D721Med (cell line): ENCODE measurements around the gene ENKD1.

Experiments used
- DNase-seq: peaks from one replicate; pipeline ENCODE4 v3.0.0; 2011; ENCODE audit warnings: low spot score; ENCODE audit not compliant: insufficient read length
- FAIRE-seq: peaks from 2 replicates; lab custom pipeline; 2011; peaks lifted over from hg19 to GRCh38; lab: Jason Lieb, UNC
- TF ChIP-seq, protein P1 (sequence below): IDR thresholded peaks from 2 replicates; pipeline ENCODE4 v1.5.1; 2012; ENCODE audit warnings: mild to moderate bottlenecking, control low read depth; ENCODE audit not compliant: insufficient read depth; ENCODE audit errors: missing control alignments

Gene ENKD1

DNA sequence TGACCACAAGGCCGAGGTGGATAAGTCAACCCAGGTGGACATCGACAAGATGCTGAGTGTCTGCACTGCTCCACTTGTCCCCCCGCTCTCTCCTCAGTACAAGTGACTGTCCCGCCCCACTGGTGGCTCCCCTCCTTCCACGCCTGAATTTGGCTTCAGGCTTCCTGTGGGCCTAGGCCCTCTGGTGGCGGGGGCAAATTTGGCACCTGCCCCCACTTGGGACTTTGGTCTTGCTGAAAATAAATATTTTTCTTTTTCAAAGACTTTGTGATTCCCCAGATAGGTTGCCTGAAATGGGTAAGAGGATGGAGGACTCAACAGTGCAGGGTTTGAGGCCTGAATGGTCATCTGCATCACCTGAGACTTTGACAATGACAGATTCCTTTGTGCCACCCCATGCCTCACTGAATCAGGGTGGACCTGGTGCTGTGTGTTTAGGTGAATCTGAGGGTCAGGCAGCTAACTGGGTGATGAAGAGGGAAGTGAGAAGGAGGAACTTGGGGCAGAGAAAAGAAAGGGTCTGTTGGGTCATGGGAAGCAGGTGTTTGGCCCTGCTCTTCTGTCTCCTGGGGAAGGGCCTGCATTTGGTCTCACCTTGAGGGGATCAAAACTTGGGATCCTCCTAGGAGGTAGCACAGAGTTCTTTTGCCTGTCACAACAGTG is 2.1 kb upstream of the ENKD1 start:
- TF ChIP-seq, protein P1, sequence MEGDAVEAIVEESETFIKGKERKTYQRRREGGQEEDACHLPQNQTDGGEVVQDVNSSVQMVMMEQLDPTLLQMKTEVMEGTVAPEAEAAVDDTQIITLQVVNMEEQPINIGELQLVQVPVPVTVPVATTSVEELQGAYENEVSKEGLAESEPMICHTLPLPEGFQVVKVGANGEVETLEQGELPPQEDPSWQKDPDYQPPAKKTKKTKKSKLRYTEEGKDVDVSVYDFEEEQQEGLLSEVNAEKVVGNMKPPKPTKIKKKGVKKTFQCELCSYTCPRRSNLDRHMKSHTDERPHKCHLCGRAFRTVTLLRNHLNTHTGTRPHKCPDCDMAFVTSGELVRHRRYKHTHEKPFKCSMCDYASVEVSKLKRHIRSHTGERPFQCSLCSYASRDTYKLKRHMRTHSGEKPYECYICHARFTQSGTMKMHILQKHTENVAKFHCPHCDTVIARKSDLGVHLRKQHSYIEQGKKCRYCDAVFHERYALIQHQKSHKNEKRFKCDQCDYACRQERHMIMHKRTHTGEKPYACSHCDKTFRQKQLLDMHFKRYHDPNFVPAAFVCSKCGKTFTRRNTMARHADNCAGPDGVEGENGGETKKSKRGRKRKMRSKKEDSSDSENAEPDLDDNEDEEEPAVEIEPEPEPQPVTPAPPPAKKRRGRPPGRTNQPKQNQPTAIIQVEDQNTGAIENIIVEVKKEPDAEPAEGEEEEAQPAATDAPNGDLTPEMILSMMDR, result no peak
- FAIRE-seq (no peak), DNase-seq (no peak)

DNA sequence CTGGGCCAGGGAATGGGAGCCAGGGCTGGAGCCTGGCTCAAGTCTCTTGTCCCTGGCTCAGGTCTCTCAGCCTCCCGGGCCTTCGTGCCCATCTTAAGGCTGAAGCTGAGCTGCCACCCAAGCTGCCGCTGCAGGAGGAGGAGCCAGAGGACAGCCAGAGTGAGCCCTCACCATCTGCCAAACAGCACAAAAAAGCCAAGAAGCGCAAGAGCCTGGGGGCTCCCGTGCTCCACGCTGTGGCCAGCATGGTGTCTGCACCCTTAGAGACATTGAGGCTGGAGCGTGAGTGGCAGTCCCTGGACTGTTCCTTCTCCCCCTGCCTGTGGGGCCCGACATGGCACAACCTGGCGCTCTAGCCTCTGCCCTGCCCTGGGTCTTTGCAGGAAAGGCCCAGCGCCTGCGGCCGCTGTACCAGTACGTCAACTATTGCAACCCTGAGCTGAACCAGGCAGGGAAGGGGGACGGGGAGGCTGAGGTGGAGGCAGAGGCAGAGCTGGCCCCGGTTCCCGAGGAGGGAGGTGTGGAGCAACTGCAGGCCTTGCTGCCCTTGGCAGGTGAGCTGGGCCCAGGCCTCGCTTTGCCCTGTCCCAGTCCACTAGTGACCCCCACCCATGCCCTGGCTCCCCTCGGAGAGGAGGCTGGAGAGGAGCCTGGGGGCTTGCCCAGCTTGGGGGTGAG is 1.4 kb upstream of the ENKD1 start:
- FAIRE-seq (no peak), DNase-seq (peak; percentile 69)
- TF ChIP-seq, protein P1, result peak; percentile 86

DNA sequence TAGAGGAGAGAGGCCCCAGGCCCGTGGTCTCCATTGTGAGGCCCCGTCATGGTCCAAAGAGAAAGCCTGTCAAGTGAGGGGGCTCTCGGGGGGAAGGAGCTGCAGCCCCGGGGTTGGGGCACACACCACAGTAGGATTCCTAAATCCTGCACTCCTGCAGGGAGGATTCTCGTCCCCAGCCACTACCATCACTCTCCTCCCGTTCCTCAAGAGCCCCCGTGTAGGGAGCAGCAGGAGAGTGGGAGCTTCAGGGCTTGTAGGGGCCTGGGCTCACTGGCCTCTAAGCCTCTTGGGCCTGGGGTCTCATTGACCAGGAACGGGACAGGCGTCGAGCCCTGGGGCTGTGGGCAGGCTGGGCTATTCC is 885 bp upstream of the ENKD1 start:
- FAIRE-seq, result no peak
- TF ChIP-seq, protein P1, result no peak
- no peak for DNase-seq

DNA sequence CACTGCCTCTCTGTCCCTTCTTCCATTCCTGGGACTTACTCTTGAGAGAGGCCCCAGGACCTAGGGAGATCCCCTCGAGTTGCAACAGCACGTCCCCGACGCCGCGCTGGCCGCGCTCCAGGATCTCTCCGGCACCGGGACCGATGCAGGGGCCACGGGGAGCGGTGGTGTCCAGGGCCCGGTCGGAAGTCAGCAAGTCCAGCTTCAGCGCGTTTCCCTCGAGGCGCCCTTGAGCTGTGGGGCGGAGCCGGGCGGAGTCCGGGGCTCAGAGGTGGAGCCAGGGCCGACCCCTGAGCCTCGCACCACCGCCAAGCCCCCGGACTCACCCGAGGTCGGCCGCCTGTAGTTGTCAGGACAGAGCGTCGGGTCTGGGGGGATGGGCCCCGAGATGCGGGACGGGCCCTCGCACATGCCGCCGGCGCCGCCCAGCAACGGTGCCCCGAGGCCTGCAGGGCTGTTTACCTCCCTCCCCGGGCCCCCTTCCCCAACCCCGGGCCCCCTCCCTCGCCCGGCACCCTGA is 458 bp downstream of the ENKD1 start:
- FAIRE-seq, result no peak
- TF ChIP-seq, protein P1, result no peak
- DNase-seq, result no peak

DNA sequence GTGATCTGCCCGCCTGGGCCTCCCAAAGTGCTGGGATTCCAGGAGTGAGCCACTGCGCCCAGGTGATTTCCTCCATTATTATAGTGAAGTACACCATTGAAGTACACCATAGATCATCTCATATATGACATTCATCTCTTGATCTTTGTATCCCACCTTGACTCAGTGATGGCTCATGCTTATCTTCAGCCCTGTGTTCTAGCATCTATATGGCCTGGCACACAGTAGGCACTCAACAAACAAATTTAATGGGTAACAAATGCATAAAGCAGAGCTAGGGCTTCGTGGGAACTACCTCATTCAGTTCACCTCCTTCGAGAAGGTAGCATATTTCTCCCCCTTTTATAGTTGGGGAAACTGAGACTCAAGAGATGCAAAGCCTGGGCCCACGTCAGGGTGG is 952 bp downstream of the ENKD1 start:
- TF ChIP-seq, protein P1, result no peak
- DNase-seq, result no peak
- FAIRE-seq, result no peak

DNA sequence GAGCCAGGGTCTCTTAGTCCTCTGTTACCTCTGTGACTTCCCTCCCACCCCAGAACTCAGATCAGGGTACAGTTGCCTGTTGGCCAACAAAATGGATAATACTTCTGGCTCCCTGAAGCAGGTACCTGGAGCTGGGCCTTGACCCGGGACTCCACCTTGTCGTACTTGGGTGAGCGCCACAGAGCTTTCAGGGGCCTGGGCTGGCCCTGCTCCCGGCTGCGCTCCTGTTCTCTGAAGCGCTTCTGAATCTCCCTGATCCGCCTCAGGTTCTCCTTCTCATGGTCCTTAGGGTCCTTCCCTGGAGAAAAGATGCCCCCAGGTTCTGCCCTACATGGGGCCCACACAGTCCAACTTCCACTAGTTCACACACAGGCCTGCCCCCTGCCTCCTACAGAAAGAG is 1.7 kb downstream of the ENKD1 start:
- FAIRE-seq, result no peak
- TF ChIP-seq, protein P1, result no peak
- DNase-seq, result no peak

DNA sequence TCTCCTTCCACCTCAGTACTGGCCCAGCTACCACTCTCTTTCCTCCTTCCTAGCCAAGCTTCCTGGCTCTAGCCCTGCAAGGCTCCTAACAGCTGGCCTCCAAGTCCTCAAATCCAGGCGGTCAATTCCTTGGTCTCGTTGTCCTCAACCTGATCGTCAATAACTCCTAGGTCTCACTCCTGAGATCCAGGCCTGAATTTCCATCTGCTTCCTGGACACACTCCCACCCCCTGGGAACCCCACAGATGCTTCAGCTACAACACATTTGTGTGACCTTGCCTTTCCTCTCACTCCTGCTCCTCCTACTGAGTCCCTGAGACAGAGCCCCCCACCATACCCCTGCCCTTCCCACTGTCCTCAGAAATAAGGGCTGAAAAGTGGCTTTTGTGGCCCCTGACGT is 2.3 kb downstream of the ENKD1 start:
- DNase-seq, result no peak
- FAIRE-seq, result no peak
- TF ChIP-seq, protein P1, result no peak
